ENCODE results near the gene GUCD1.
"Not testable (repeated sequence)": the region's sequence is repeated elsewhere in the genome, so short reads cannot be mapped to it uniquely, and the experiment has no call there.

- TF ChIP-seq, protein P1, sequence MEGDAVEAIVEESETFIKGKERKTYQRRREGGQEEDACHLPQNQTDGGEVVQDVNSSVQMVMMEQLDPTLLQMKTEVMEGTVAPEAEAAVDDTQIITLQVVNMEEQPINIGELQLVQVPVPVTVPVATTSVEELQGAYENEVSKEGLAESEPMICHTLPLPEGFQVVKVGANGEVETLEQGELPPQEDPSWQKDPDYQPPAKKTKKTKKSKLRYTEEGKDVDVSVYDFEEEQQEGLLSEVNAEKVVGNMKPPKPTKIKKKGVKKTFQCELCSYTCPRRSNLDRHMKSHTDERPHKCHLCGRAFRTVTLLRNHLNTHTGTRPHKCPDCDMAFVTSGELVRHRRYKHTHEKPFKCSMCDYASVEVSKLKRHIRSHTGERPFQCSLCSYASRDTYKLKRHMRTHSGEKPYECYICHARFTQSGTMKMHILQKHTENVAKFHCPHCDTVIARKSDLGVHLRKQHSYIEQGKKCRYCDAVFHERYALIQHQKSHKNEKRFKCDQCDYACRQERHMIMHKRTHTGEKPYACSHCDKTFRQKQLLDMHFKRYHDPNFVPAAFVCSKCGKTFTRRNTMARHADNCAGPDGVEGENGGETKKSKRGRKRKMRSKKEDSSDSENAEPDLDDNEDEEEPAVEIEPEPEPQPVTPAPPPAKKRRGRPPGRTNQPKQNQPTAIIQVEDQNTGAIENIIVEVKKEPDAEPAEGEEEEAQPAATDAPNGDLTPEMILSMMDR (conservative IDR thresholded peaks at IDR 0.05): not testable (repeated sequence)
- TF ChIP-seq ZFX (IDR thresholded peaks at IDR 0.05): not testable (repeated sequence)
Measured at GRCh38 chr22:24552503-24553286, 2.2 kb downstream of the GUCD1 start.

Data from C4-2B (cell line).